Ammon's horn (tissue), 1 donor: ENCODE results near the gene CRKL.

ENCODE experiments used
- DNase-seq: peaks from one replicate; pipeline ENCODE4 v3.0.0-alpha.2; 2016; ENCODE audit warnings: low spot score

CRKL gene

GRCh38 chr22:20982563-20982882, 65.3 kb downstream of the CRKL start:
- no peak for DNase-seq

- no peak for DNase-seq
These were observed 66.0 kb downstream of the CRKL start for GRCh38 chr22:20983081-20983771.

- DNase-seq = no peak
These were observed 68.5 kb downstream of the CRKL start for GRCh38 chr22:20985720-20986119.

GRCh38 chr22:20986365-20986764, 69.2 kb downstream of the CRKL start:
- DNase-seq = no peak

DNA sequence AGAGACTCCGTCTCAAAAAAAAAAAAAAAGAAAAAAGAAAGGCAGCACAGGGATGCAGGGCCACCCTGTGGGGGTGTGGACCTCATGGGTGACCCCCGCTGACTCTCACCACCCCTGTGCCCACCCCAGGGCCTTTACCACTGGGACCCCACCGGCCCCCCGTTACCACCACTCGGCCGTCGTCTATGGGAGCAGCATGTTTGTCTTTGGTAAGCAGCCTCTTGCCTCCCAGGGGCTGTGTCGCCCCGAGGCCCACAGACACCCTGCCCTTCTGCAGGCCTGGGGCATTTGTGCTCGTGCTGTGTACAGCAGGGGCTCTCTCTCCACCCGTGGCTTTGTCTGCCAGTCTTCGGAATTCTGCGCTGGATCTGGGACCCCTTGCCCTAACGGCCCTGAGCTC, 70.2 kb downstream of the CRKL start:
- DNase-seq = no peak

DNA sequence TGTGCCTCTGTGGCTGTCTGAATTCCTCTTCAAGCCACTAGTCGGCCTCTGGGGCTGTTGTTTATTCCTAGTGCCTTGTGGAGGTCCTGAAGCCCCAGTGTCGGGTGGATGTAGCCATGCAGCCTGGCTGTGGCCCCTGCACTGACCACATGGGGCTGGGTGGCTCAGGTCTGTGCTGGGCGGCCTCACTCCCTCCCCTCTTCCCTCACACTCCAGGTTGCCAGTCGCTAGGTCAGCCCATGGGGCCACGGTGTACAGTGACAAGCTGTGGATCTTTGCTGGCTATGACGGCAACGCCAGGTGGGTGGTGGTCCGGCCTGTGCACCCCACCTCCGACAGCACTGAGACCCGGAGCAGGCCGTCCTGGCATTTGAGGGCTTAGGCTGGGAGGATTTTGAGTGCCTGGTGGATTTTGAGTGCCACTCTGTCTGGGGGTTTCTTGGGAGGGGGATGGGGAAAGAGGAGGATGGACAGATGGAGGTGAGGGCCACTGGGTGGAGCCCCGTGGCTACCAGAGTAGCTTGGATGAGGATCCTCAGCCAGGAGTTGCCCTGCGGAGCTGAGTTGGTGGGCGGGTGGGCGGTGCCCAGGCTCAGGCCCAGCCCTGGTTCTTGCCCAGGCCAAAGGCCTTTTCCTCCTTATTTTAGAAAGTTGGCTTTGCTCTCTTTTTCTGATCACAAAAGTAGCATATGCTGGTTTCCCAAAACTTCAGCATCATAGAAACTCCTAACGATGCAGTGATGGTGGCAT, 71.5 kb downstream of the CRKL start:
- DNase-seq = no peak

GRCh38 chr22:20989323-20990138, 72.3 kb downstream of the CRKL start:
- DNase-seq = no peak

GRCh38 chr22:20990184-20991180, 73.3 kb downstream of the CRKL start:
- no peak for DNase-seq

GRCh38 chr22:20991252-20992055, 74.2 kb downstream of the CRKL start:
- no peak for DNase-seq

- DNase-seq = no peak
These were observed 74.8 kb downstream of the CRKL start for GRCh38 chr22:20992056-20992442.

DNA sequence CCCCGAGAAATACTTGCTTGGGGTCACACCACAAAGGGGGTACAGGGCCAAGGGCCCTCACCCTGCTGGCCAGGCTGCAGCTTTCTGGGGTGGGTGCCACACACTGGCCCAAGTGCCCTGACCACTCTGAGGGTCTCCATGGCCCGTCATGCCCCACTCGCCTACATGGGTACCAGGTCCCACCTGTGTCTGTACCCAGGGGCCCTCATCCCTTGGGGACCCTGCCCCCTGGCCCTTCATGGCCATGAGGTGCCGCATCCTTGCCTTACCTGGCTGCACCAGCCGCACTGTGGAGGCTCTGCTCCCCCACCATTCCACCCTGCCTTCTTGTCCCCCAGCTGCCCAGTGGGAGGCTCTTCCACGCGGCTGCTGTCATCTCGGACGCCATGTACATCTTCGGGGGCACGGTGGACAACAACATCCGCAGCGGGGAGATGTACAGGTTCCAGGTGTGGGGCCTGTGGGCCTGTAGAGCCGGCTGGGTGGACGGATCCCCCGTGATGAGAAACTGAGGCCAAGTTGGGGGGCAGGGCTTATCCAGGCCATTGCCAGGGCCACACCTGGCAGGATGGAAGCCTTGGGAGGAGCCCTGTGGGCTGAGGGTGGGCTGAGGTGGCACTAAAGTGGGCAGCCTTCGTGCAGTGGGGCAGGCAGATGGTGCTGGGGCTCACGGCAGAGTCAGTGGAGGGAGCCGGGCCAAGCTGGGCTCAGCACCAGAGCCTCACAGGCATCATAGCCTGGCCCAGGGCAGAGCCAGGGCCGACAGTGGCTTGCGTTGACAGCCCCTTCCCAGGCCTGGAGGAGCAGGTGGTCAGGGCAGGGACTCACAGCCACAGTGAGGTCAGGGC, 75.5 kb downstream of the CRKL start:
- no peak for DNase-seq

- DNase-seq = no peak
These were observed 76.3 kb downstream of the CRKL start for GRCh38 chr22:20993304-20994127.

GRCh38 chr22:20994128-20994901, 77.1 kb downstream of the CRKL start:
- no peak for DNase-seq

GRCh38 chr22:20994902-20995241, 77.7 kb downstream of the CRKL start:
- DNase-seq = no peak

GRCh38 chr22:20995329-20996030, 78.3 kb downstream of the CRKL start:
- DNase-seq = no peak

DNA sequence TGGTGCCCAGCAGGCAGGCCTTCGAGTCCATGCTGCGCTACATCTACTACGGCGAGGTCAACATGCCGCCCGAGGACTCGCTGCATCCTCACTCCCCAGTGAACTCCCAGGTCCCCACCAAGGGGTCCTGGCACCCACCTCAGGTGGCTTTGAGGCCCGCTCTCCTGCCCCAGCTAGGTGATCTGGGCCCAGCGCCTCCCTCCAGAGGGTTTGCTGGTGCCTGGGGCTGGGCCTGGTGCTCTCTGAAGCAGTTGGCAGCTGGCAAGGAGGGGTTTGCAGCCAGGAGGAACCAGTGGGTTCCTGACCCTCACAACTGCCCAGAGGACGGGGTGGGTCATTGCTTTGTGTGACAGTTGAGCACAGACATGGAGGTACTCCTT, 78.8 kb downstream of the CRKL start:
- DNase-seq = no peak

- DNase-seq = no peak
These were observed 79.7 kb downstream of the CRKL start for GRCh38 chr22:20996598-20997535.
